ENCODE data around the gene LTBP1.
"Not testable (repeated sequence)": the region's sequence is repeated elsewhere in the genome, so short reads cannot be mapped to it uniquely, and the experiment has no call there.

The LTBP1 gene

DNA sequence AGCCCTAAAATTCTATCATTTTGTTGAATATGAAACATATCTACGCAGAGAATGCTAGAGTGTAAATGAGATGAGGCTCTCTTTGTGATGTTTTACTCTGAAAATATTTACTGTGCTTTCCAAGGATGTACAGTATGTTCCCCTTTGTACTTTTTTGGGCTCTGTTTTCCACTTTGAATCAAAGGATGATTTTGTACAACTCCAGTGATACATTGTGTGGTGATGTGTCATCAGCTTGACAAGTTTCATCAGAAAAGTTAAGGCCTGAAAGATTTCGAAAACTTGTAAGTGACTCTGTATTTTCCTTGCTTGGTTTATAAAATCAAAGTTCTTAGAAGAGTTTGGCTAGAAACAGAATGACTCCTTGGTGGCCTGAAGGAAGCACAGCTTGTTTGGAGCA, 206.3 kb downstream of the LTBP1 start:
- DNase-seq = no peak

GRCh38 chr2:33158482-33159003, 211.8 kb downstream of the LTBP1 start:
- DNase-seq = peak; percentile 94

GRCh38 chr2:33160191-33160590, 213.4 kb downstream of the LTBP1 start:
- DNase-seq = no peak

GRCh38 chr2:33166287-33166881, 219.6 kb downstream of the LTBP1 start:
- no peak for DNase-seq

GRCh38 chr2:33167622-33168245, 221.0 kb downstream of the LTBP1 start:
- DNase-seq = no peak

- no peak for DNase-seq
These were observed 221.7 kb downstream of the LTBP1 start for GRCh38 chr2:33168425-33168824.

DNA sequence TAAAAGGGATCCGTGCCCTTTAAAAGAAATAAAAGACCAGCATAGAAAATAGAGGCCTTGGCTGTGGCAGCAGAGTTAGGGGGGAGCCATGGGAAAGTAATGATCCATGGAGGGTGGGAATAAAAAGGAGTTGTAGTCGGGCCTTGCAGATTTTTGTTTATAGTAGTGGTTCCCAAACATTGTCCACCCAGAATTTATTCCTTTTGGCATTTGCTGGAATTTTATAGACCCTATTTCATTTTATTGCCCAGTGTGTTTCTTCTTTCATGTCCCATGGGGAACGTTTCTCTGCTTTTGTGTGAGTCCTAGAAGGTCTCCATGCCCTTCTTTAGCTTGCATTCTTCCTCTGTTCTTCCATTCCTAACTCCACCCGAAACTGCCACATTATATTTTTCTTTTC, 222.2 kb downstream of the LTBP1 start:
- no peak for DNase-seq

- not testable (repeated sequence) for DNase-seq
These were observed 223.5 kb downstream of the LTBP1 start for GRCh38 chr2:33170251-33170650.

DNA sequence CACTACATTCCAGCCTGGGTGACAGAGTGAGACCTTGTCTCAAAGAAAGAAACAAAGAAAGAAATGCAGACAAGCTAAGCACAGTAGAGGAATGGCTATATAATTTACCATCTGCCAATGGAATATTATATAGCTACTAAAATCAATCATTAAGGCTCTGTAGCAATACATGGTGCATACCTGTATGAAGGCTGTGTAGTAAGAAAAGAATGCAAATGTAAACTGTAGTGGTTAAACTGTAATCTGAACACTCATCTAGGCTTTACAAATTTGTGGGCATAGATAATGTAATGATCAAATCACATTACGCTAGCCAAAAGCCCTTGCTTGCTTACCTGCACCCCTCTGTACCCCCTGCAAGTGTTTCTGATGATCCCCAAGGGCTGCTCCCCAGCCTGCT, 230.9 kb downstream of the LTBP1 start:
- DNase-seq = no peak

GRCh38 chr2:33178209-33178608, 231.5 kb downstream of the LTBP1 start:
- DNase-seq = no peak

DNA sequence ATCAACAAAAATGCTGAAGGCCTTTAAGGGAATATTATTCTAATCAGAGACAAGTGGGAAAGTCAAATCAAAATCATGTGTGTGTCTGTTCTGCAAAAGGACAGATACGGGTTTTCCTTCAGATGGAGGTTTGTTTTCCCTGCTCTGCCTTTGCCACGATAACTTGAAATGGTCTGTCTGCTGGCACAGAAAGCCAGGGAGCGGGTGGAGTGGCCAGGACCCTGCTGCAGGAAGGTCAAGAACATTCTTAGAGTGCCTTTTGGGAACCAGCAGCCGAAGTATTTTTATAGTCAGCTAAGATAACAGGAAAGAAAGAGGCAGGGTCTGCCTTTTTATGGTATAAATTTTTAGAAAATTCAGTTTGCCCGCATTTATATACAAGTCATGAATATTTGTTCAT, 234.2 kb downstream of the LTBP1 start:
- DNase-seq = no peak

DNA sequence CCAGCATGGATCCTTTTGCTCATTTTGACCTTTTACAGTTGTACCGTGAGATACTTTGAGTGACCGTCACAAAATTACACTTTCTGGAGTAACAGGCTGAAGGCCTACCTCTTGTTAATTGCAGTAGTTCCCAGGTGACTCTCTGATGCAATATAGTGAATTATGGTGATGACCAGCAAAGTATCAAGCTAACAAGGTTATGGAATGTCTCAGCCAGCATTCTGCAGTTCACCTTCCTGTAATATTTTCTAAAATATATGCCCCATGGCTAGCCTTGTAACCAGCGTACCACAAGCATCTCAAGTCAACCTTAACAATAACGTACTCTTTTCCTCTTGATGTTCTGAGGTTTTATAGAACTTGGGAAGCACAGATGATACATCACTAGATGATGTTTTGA, 234.7 kb downstream of the LTBP1 start:
- DNase-seq = no peak

GRCh38 chr2:33184041-33184440, 237.3 kb downstream of the LTBP1 start:
- no peak for DNase-seq

GRCh38 chr2:33186937-33187336, 240.2 kb downstream of the LTBP1 start:
- DNase-seq = no peak

GRCh38 chr2:33188799-33189198, 242.0 kb downstream of the LTBP1 start:
- no peak for DNase-seq

DNA sequence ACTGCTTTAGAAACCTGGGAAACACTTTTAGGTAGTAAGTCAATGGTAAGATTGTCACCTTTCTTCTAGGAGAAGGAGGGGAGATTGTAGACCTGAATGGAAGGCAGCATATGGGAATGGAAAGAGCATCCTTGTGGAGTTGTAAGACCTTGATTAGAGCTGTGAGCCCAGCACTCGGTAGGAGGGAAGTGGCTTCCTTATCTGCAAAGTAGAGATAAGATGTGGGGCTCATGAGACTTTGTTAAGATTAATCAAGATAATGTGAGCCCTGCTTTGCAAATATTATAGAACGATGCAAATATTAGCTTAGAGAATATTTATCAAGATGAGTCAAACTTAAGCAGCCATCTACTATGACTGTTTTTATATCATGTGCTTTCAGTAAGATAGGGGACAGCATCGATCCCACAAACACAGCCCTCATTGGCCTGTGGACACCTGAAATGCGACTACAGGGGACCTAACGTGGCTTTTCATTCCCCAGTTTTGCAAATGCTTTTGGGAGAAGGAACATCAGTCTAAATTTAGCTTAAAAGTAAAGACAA, 243.7 kb downstream of the LTBP1 start:
- no peak for DNase-seq

- DNase-seq = no peak
These were observed 249.1 kb downstream of the LTBP1 start for GRCh38 chr2:33195891-33196290.

DNA sequence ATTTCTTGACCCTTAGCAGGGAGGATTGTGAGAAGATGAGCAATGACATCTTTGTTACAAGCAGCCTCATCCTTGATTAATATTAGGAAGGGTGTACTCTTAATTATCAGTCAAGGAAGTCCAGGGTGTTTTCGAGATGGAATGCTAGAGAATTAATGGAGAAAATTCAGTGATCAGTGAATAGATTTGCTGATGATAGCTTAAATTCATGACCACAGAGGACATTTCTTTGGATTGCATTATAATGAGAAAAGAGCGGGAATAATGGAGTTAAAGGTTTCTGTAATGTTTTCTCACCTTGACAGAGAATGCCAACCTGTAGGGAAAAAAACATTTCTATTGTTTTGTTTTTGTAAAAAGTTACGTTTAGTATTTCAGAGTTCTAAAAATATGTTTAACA, 249.9 kb downstream of the LTBP1 start:
- no peak for DNase-seq

GRCh38 chr2:33197198-33197938, 250.6 kb downstream of the LTBP1 start:
- DNase-seq = no peak

DNA sequence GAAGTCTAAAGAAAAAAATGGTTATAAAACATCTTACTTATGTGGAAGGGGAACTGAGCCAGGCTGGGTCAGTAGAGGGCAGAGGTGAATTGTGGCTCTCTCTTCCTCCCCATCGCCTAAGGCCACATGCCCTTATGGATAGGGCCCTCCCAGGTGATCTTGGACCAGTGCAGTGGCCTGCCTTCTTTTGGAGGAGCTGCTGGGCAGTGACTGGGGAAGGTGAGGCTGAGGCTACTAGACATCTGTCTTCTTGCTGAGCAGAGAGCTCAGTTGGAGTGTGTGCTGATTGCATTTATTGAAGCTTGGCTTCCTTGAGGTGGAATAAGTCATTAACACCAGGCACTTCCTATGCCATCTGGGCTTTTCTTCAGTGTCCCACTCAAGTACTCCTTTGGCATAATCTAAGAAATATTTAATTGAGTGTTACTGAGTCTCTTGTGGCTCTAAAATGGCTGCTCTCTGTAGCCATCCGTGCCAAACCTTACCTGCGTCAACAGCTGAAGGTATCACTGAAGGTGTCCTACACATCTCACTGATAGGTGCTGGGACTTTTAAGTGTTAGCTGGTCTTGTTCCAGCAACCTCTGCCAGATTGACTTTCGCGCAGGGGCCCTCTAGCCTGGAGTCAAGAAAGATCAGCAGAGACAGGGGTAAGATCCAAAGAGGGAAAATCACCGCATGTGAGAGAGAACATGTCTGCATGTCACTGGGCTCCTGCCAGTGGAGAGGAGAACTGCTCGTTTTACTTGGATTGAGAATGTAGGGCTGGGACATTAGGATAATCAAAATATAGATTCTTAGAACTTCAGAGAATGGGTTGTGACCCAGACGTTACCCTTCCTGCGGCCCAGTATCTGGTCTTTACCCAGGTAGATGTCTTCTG, 256.1 kb downstream of the LTBP1 start:
- DNase-seq = no peak

- no peak for DNase-seq
These were observed 258.2 kb downstream of the LTBP1 start for GRCh38 chr2:33204945-33205344.

DNA sequence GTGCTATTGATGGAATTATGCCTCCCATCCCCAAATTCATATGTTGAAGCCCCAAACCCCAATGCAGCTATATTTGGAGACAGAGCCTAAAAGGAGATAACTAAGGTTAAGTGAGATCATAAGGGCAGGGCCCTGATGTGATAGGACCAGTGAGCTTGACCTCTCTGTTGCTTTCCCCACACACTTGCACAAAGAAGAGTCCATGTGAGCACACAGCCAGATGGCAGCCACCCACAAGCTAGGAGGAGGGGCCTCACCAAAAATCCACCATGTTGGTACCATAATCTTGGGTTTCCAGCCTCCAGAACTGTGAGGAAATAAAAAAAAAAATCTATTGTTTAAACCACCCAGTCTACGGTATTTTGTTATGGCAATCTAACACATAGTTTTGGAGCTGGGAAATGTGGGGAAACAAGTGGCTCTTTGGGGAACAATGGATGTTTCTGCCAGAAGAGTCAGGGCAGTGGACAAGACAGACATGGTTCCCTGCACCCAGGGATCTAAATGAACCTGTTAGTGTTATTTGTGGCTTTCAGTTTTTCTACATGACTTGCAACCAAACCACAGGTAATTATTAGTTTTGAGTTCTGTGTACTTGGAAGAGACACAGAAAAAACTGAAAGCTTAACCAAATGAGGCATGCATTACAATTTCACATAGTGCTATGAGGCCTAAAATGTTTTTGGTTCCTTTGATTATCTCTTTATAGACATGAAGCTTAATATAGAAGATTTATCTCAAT, 259.1 kb downstream of the LTBP1 start:
- DNase-seq = peak; percentile 30

All from kidney glomerular epithelial cell (primary cell).